Fibroblast of skin of left quadriceps (primary cell): ENCODE measurements around the gene ARL5A.
"Not testable (repeated sequence)": the region's sequence is repeated elsewhere in the genome, so short reads cannot be mapped to it uniquely, and the experiment has no call there.

Source experiments
- DNase-seq, 2 experiments: peaks; one replicate each; pipeline ENCODE4 v3.0.0-alpha.2; 2013; ENCODE audit warnings: low read depth in 2 of 2

ARL5A gene

DNA sequence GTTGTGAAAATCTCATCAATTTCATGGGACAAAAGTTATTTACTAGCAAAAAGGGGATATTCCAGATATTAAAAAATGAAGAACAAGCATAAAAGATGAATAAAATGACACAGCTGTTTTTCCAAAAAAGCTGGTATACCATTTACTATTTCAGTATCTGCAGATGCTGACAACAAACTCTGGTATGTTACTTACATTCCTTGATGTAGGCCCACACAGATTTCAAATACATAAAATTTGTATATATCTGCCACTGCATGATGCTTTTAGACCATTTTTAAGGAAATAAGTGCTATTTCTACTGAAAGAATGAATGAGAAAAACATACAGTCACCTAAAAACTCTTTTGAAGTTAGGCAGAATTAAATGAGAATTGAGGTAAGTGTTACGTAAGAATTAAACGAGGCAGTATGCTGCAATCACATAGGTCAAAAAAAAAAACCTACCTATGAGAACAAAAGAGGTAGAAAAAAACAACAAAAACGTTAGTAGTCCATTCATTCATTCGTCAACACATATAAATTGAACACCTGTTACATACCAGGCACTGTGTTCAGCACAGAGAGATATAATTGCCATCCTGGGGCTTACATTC is 32.5 kb downstream of the ARL5A start:
- DNase-seq = no peak

DNA sequence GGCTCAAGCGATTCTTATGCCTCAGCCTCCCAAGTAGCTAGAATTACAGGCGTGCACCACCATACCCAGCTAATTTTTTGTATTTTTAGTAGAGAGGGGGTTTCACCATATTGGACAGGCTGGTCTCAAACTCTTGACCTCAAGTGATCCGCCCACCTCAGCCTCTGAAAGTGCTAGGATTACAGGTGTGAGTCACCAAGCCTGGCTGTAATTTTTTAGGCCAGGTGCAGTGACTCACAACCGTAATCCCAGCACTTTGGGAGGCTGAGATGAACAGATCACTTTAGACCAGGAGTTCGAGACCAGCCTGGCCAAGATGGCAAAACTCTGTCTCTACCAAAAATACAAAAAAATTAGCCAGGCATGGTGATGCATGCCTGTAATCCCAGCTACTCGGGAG is 33.8 kb downstream of the ARL5A start:
- not testable (repeated sequence) for DNase-seq

DNA sequence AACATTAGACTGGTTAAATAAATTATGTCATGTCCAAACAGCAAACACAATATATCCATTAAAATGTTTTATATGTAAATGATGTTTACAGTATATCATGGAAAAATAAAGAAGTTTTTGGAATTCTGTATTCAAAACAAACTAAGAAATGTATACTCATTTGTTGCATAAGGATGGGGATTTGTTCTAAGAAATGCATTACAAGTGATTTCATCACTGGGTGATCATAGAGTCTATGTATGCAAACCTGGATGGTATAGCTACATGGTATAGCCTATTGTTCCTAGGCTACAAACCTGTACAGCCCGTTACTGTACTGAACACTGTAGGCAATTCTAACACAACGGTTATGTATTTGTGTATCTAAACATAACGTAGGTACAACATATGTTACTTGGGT is 35.1 kb downstream of the ARL5A start:
- no peak for DNase-seq

DNA sequence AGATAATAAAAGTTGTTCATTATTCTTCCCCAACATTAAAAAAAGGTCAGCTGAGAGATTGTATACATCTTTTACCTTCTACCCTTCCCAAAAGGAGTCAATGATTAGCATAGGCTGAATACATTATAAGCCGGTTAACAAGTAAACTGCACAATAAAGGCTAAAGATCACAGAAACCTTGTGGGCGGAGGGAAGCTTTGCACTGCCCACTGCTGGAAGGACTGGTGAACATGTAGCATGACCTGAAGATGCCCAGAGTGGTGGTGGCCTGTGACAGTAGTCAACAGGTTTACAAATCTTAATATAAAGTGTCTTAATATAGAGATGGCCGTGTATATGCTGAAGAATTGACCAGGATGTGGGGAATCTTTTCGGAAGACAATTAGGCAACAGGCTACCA is 35.6 kb downstream of the ARL5A start:
- no peak for DNase-seq

- no peak for DNase-seq
These were observed 36.7 kb downstream of the ARL5A start for GRCh38 chr2:151791545-151791944.

DNA sequence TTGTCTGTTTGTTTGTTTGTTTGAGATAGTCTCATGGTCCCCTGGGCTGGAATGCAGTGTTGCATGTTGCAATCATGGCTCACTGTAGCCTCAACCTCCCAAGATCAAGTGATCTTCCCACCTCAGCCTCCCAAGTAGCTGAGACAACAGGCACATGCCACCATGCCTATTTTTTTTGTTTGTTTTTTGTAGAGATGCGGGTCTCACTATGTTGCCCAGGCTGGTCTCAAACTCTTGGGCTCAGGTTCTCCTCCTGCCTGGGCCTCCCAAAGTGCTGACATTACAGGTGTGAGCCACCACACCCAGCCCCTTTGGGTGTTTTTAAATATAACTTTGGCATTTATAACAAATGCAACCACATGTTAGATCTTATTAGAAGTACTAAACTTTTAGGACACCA is 37.5 kb downstream of the ARL5A start:
- no peak for DNase-seq

DNA sequence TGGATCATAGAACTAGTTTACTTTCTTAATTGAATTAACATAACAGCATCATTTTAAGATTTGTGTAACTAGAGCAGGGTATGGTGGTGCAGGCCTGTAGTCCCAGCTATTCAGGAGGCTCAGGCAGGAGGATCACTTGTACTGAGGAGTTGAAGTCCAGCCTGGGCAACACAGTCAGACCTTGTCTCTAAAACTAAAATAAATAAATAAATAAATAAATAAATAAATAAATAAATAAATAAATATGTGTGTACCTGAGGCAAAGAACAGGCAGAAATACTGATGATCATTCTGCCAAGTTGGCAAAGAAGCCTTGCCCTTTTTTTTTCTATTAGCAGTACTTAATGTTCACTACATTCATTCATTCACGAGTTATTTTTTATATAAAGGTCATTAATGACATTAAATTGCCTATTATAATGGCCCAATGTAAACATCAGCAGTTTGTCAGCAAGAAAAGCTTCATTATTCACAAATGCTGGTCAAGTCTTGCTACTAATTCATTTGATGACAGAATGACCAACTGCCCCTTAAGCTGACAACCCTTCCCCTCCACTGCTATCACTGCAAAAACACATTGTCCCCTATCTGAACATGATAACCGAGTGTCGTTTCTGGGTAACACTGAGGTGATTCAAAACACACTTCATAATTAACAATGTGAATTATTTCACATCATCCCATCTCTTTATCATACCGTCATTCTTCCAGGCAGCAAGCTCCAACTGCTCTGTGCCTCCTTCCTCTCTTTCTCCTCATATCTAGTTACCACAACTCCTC is 39.0 kb downstream of the ARL5A start:
- no peak for DNase-seq

- DNase-seq = no peak
These were observed 41.7 kb downstream of the ARL5A start for GRCh38 chr2:151786483-151786882.

GRCh38 chr2:151786077-151786476 is 42.1 kb downstream of the ARL5A start:
- no peak for DNase-seq

DNA sequence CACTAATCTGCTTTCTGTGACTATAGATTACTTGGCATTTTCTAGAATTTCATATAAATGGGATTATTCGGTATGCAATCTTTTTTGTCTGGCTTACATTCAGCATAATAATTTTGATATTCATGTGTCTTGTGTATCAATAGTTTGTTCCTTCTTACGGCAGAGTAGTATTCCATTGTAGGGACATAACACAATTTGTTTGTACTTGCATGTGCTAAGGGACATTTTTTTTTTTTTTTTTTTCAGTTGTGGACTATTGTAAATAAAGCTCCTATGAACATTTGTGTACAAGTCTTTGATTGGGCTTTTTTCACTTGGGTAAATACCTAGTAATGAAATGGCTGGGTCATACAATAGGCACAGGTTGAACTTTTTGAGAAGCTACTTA is 45.1 kb downstream of the ARL5A start:
- no peak for DNase-seq

DNA sequence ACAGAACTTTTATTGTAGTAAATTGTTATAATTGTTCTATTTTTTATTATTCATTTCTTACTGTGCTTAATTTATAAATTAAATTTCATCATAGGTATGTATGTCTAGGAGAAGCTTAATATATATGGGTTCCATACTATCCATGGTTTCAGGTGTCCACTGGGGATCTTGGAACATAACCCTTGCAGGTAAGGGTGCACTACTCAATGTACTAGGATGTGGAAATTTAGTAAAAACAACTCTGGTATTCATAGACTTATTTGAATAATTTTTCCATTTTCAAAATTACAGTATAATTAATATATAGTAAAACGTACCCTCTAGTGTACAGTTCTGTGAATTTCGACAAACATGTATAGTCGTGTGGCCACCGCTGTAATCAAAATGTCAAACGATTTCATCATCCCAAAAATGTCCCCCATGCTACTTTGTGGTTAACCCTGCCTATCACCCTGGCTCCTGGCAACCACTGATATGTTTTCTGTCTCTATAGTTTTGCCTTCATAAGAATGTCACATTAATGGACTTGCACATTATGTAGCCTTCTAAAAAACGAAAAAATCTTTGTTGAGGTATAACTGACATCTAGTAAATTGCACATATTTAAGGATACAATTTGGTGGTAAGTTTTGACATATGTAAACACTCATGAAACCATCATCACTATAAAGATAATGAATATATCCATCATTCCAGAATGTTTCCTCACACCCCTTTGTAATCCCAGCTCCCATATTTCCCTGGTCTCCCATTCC is 45.7 kb downstream of the ARL5A start:
- DNase-seq = no peak

- no peak for DNase-seq
These were observed 46.6 kb downstream of the ARL5A start for GRCh38 chr2:151781642-151782041.

- DNase-seq = no peak
These were observed 47.3 kb downstream of the ARL5A start for GRCh38 chr2:151780938-151781337.

GRCh38 chr2:151777935-151778334 is 50.3 kb downstream of the ARL5A start:
- no peak for DNase-seq

GRCh38 chr2:151777487-151777886 is 50.7 kb downstream of the ARL5A start:
- no peak for DNase-seq

- no peak for DNase-seq
These were observed 51.9 kb downstream of the ARL5A start for GRCh38 chr2:151776367-151776766.

DNA sequence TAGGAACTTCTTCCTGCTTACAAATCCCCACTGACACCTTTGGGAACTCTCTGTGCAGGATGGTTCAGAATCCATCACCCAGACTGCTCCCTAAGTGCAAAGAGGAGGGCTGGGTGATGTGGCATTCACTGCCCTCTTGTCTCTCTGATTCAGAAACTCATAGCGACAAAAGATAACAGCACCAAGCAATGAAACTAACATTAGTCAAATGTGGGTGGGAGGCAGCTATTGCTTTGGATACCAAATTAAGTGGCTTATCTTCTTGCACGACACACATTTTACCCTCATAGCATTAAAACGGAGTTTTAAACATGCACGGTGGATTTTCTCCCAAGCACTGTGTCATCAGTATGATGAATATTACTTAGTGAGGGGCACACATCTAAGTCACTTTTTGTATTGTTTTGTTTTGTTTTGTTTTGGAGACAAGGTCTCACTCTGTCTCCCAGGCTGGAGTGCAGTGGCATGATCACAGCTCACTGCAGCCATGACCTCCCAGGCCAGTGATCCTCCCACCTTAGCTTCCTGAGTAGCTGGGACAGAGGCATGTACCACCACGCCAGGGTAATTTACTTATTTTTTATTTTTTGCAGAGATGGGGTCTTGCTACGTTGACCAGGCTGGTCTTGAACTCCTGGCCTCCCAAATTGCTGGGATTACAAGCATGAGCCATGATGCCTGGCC is 53.0 kb downstream of the ARL5A start:
- DNase-seq = no peak

- DNase-seq = peak; percentile 40 to 50
These were observed 53.7 kb downstream of the ARL5A start for GRCh38 chr2:151774506-151774905.

- no peak for DNase-seq
These were observed 56.4 kb downstream of the ARL5A start for GRCh38 chr2:151771599-151772358.

DNA sequence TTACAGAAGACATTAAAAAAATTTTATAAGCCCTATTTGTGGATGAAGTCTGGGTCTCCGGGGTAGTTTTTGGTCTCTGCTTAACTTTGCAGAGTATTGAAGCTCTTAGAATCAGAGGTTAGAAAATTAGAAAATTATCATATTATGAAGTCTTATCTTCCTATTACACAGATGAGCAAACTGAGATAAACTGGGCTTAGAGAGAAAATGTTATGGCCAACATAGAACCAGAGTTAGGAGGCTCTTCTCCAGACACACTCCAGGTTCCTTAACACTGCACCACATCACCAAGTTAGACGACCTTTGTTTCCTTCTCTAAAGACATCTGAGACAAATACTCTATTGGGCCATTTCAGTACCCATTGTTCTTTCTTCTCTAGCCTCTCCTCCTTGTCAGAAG is 57.2 kb downstream of the ARL5A start:
- DNase-seq = no peak

DNA sequence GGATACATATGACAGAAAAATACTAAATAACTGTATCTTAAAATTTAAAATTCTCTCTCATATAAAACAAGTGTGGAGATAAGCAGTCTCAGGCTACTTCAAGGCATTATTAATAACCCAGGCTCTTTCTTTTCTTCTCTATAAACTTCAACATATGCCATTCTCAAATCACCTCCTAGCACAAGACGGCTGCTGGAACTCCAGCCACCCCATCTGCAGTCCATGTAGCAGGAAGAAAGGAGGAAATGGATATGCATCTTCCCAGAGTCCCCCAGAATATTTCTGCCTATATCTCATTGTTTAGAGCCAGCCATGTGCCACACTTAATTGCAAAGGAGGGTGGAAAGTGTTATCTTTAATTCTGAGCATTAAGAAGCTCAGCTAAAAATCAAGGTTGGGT is 58.6 kb downstream of the ARL5A start:
- no peak for DNase-seq

DNA sequence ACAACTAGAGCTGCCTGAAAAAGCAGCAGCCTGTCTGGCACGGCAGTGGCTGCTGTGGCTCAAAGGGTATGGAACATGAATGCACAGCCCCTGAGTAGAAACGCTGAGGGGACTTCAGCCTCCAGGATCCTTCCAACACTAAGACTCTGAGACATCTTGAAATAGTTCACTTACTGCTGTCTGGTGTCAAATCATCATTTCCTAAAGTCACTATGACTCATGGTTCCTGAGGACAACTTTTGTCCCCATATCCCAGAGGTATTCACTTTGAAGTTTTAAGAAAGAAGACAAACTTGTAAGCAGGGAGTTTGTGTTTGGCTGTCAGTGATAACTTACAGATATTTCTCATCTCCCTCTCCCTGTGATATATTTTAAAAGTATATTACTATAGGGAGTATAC is 60.7 kb downstream of the ARL5A start:
- no peak for DNase-seq
